WTC11 (cell line): ENCODE measurements around the gene SETSIP.

Experiments
- ATF2 ChIP-seq: sonication (generic); formaldehyde crosslinking; IDR thresholded peaks from 2 replicates; pipeline ENCODE4 v1.8.1; 2022; ENCODE audit warnings: low read depth, missing genetic modification reagents, borderline replicate concordance
- CREB1 ChIP-seq: sonication (generic); formaldehyde crosslinking; IDR thresholded peaks from 2 replicates; pipeline ENCODE4 v1.8.0; 2023; ENCODE audit warnings: mild to moderate bottlenecking, missing genetic modification reagents
- CTCF ChIP-seq: fragments of 200-600 bp; IDR thresholded peaks from 2 replicates; pipeline ENCODE4 v1.8.0; 2022; ENCODE audit warnings: antibody characterized with exemption
- FOXK1 ChIP-seq: sonication (generic); formaldehyde crosslinking; IDR thresholded peaks from 2 replicates; pipeline ENCODE4 v1.8.0; 2022; ENCODE audit warnings: mild to moderate bottlenecking, moderate library complexity, missing genetic modification reagents
- FOXP1 ChIP-seq: sonication (generic); formaldehyde crosslinking; IDR thresholded peaks from 2 replicates; pipeline ENCODE4 v1.8.0; 2022; ENCODE audit warnings: missing genetic modification reagents, mild to moderate bottlenecking, moderate library complexity, borderline replicate concordance
- IRF1 ChIP-seq: sonication (generic); formaldehyde crosslinking; IDR thresholded peaks from 2 replicates; pipeline ENCODE4 v1.8.0; 2023; ENCODE audit warnings: missing genetic modification reagents
- SMAD3 ChIP-seq: sonication (generic); formaldehyde crosslinking; IDR thresholded peaks from 2 replicates; pipeline ENCODE4 v1.8.0; 2022; ENCODE audit warnings: missing genetic modification reagents, mild to moderate bottlenecking, borderline replicate concordance
- TP53 ChIP-seq: sonication (generic); formaldehyde crosslinking; IDR thresholded peaks from 2 replicates; pipeline ENCODE4 v1.8.1; 2023; ENCODE audit warnings: mild to moderate bottlenecking, missing genetic modification reagents
- ZBTB21 ChIP-seq: sonication (generic); formaldehyde crosslinking; IDR thresholded peaks from 2 replicates; pipeline ENCODE4 v1.8.1; 2023; ENCODE audit warnings: mild to moderate bottlenecking, missing genetic modification reagents, borderline replicate concordance
- ZNF121 ChIP-seq: sonication (generic); formaldehyde crosslinking; IDR thresholded peaks from 2 replicates; pipeline ENCODE4 v1.8.0; 2023; ENCODE audit warnings: missing genetic modification reagents

GRCh38 chr1:92095874-92096273 lies 20.7 kb upstream of the SETSIP start:
- TF ChIP-seq CTCF = no peak
- no peak for TF ChIP-seq TP53
- no peak for TF ChIP-seq SMAD3
- TF ChIP-seq ATF2 (CRISPR knock-in tag) = no peak
- TF ChIP-seq FOXP1 (CRISPR knock-in tag) = no peak
- TF ChIP-seq IRF1 (CRISPR knock-in tag) = no peak
- TF ChIP-seq ZNF121 (CRISPR knock-in tag) = no peak
- TF ChIP-seq FOXK1 (CRISPR knock-in tag) = no peak
- no peak for TF ChIP-seq CREB1
- TF ChIP-seq ZBTB21 (CRISPR knock-in tag) = no peak
